Right cardiac atrium (tissue), 5 donors: ENCODE results near the gene NTPCR. TPM values are rescaled to one million over a fixed set of nuclear protein-coding genes. Genes with fewer than 3 reads are reported as not detected.
"Not testable (repeated sequence)": the region's sequence is repeated elsewhere in the genome, so short reads cannot be mapped to it uniquely, and the experiment has no call there.

ENCODE experiments used
- ATAC-seq, 2 donors: fragments of 200-7000 bp; cut with Tn5 transposase; one replicate each; pipeline versions ENCODE4 v1.8.0 to v1.9.1; 2020; ENCODE audit warnings: moderate library complexity in 2 of 2, mild to moderate bottlenecking in 1 of 2
- DNase-seq, 3 donors: peaks; one replicate each; pipeline ENCODE4 v3.0.0-alpha.2; 2020
- H3K27ac ChIP-seq: one replicate; pipeline ENCODE4 v1.5.1; 2013; ENCODE audit warnings: mild to moderate bottlenecking, low read length, control low read depth, moderate library complexity
- H3K27me3 ChIP-seq: one replicate; pipeline ENCODE4 v1.6.1; 2013; ENCODE audit not compliant: control insufficient read depth, insufficient read depth
- H3K4me1 ChIP-seq: one replicate; pipeline ENCODE4 v1.6.1; 2013; ENCODE audit warnings: low read length; ENCODE audit not compliant: control insufficient read depth, insufficient read depth
- H3K4me3 ChIP-seq: one replicate; pipeline ENCODE4 v1.5.1; 2013; ENCODE audit warnings: low read length, control low read depth
- H3K9me3 ChIP-seq: one replicate; pipeline ENCODE4 v1.6.1; 2013; ENCODE audit warnings: low read length; ENCODE audit not compliant: control insufficient read depth
- whole genome bisulfite sequencing: extraction: QIAGEN DNeasy Blood & Tissue Kit; methylation state at CpG from one replicate; pipeline ENCODE4 v1.1.7; 2013; 5-methylcytosine and 5-hydroxymethylcytosine counted together
- intact Hi-C, 4 donors: fragments of 100-400 bp; cut with DNase I; formaldehyde crosslinking; loops; one replicate each; pipeline versions ENCODE4 v1.11.0 to v1.14.0; 2022 to 2023
- polyA plus RNA-seq: library from polyadenylated mRNA; stranded (reverse); fragments of 200-250 nt; gene quantifications from one replicate; pipeline ENCODE4 v1.2.3, GENCODE V29; 2013
- total RNA-seq, 4 donors: library from RNA; stranded (reverse); fragmentation: NEBNext Ultra II Directional; extraction: Animal tissue kit (Norgen Biotek cat#: 25700); gene quantifications; one replicate each; pipeline ENCODE4 v1.2.1, GENCODE V29; 2021
- donor health status: healthy with polysubstance abuse.
- donor health status: DM: no; HTN: yes; CAD: no.
- donor health status: DM: no; HTN: no; CAD: no.
- donor health status: DM: no; HTN: yes; CAD: no; lungs with severe emphysema.
- donor health status: DM: yes; HTN: yes; CAD: no.

NTPCR gene
- total and polyA plus RNA-seq, 5 donors = 55.7 to 114 (median 57.6) TPM

DNA sequence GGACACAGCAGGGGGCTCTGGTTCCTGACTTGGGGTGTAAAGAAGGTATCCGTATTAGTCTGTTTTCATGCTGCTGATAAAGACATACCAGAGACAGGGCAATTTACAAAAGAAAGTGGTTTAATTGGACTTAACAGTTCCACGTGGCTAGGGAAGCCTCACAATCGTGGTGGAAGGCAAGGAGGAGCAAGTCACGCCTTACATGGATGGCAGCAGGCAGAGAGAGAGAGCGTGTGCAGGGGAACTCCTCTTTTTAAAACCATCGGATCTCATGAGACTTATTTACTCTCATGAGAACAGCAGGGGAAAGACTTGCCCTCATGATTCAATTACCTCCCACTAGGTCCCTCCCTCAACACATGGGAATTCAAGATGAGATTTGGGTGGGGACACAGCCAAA lies 23.2 kb upstream of the NTPCR start:
- H3K27ac ChIP-seq, ATAC-seq, H3K27me3 ChIP-seq, DNase-seq, H3K4me3 ChIP-seq, H3K4me1 ChIP-seq, H3K9me3 ChIP-seq, intact Hi-C loops: not testable (repeated sequence)
- WGBS = 89% methylated on average over 6 of the region's 6 CpGs

DNA sequence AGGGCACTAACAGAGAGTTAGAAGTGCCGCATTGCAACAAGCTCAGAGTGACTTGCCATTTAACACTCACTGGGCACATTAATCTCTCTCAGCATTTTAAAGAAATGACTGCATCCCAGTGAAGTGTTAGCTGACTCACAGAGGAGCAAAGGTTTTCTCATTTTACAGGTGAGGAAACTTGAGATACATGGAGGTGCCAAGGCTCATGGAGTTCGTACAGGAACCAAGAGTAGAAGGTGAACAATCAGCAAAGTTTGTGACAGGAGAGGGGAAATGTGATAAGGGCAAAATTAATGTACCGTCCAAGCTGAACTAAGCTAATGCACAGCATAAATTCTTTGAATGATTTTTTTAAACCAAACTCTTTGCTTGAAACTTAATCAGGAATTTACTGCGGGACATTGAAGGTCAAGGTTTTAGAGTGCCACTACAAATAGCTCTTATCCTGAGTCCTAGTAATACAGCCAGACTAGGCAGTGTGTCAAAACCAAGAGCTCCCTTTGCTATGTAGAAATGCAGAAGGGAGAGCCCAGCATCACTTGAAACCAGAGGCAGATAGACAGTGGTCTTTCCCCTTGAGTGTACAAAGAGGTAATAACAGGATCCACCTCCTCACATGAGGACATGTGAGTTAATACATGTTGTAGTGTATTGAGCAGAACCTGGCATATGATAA lies 22.4 kb upstream of the NTPCR start:
- H3K27ac ChIP-seq = no peak overlapping the region
- no peak for ATAC-seq

DNA sequence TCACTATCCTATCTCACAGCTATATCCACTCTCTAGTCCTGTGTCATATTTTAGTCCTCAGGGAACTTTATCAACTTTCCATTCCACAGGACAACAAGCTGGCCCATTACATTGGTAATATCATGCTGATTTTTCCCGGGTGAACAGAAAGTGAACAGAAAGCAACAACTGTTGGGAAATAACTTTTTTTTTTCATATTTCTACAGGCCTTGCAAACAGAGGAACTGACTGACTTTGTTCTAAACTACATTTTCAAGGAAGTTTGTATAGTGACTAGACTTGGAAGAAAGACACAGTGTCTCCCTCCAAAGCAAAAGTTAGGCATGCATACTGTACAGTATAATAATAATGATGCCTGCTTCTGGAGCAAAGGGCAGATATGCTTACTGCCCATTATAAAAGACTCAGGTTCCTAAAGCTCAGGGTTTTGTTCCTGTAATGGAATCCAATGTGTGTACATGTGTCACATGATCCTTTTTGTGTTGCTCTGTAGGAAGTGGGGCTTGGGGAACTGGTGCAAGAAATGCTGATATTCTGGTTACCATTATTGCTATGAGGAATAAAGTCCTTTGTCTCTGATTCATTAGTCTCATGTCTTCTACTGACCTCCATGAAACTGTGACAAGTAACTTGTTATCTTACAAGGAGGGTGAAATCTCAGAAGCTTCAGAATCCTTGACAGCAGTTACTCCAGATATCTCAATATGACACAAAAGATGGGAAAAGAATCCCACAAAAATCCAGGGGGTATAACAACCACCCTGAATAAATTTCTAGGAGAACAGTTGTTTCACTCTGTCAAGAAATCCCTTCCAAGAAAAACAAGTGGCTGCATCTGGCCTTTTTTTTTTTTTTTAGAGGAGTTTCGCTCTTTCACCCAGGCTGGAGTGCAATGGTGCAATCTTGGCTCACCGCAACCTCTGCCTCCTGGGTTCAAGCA lies 17.7 kb upstream of the NTPCR start:
- Histone ChIP-seq H3K4me1 (peaks cover 3% of the 10 kb centered on the region), H3K27me3 (no peaks in the 10 kb centered on the region), H3K4me3 (no peak overlapping the region), H3K27ac (no peak overlapping the region), H3K9me3 (no peaks in the 10 kb centered on the region)
- 79% methylated on average over 3 of the region's 3 CpGs for WGBS
- DNase-seq (no peak), ATAC-seq (no peak)
- intact Hi-C loops = no loop called here

More for the DNA sequence above, 22.4 kb upstream of the NTPCR start:
- intact Hi-C loops = no loop called here
- Histone ChIP-seq H3K9me3 (no peaks in the 10 kb centered on the region), H3K4me3 (no peak overlapping the region), H3K4me1 (peaks cover 4% of the 10 kb centered on the region), H3K27me3 (no peaks in the 10 kb centered on the region)
- no peak for DNase-seq
- 50% methylated on average over 4 of the region's 4 CpGs for WGBS

DNA sequence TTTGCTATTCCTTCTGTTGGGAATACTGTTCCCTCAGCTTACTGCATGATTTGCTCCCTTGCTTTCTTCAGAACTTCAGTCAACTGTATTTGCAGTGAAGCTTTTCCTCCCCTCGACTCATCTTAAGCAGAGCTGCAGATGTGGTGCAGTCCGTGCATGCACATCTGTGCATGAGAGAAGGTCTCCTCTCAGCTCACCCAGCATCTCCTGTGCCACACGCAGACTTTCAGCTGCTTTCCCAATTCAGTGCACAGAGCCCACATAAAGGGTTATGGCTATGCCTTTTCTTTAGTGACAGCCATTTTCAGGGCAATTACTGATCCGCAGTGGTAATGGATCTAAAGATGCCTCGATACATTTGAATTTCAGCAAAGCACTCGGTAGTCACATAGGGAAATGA lies 13.5 kb upstream of the NTPCR start:
- Histone ChIP-seq H3K27me3 (no peaks in the 10 kb centered on the region), H3K9me3 (no peaks in the 10 kb centered on the region), H3K4me1 (no peaks in the 10 kb centered on the region), H3K27ac (no peak overlapping the region), H3K4me3 (no peak overlapping the region)
- DNase-seq (no peak), ATAC-seq (no peak)
- 93% methylated on average over 6 of the region's 6 CpGs for WGBS
- intact Hi-C loops = no loop called here

DNA sequence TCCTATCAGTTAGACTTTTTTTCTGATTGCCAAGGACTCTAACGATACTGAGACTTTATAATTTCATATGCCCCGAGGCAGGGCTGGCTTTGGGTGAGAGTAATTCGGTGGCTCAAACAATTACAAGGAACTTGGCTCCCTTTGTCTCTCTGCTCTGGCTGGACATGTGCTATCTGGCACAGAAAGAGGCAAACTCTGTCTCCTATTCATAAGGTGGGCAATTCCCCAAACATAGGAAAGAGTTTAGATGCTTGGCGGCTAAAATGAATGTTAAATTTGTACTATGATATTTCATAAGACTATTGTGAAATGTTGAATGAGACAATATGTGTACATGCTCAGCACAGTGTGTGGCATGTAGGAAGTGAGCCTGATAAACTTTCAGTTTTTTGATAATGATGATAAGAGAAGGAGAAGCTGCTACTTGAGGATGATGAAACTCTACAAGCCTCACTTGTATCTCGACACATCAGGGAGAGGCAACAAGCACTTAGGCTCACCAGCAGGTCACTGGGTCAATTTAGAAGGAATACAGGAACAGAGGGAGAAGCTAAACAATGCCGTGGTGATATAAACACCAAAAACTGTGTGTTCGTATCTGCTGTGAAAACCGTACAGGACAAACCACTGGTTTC lies 12.6 kb upstream of the NTPCR start:
- WGBS = 50% methylated on average over 8 of the region's 8 CpGs

DNA sequence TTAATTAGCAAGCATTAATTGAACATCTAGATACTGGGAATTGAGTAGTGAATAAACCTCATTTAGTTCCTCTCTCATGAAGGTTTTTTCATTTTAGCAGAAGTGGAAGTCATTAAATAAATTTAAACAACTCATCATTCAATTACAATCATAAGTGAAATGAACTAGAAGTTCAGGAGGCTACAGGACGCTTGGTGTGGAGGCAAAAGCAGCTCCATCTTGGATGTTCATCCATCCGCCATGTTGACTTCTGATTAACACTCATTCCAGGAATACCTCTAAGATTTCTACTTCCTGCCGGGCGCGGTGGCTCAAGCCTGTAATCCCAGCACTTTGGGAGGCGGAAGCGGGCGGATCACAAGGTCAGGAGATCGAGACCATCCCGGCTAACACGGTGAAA lies 11.5 kb upstream of the NTPCR start:
- H3K4me1 ChIP-seq = no peaks in the 10 kb centered on the region
- H3K4me3 ChIP-seq = no peak overlapping the region
- intact Hi-C loops = no loop called here
- DNase-seq (no peak), ATAC-seq (no peak)
- 95% methylated on average over 11 of the region's 11 CpGs for WGBS
- H3K27ac ChIP-seq = no peak overlapping the region
- no peaks in the 10 kb centered on the region for H3K9me3 ChIP-seq
- no peaks in the 10 kb centered on the region for H3K27me3 ChIP-seq

More for the DNA sequence above, 12.6 kb upstream of the NTPCR start:
- Histone ChIP-seq H3K4me3 (no peak overlapping the region), H3K27me3 (no peaks in the 10 kb centered on the region), H3K4me1 (no peaks in the 10 kb centered on the region), H3K9me3 (no peaks in the 10 kb centered on the region), H3K27ac (no peak overlapping the region)
- ATAC-seq (no peak), DNase-seq (no peak)
- intact Hi-C loops = no loop called here

DNA sequence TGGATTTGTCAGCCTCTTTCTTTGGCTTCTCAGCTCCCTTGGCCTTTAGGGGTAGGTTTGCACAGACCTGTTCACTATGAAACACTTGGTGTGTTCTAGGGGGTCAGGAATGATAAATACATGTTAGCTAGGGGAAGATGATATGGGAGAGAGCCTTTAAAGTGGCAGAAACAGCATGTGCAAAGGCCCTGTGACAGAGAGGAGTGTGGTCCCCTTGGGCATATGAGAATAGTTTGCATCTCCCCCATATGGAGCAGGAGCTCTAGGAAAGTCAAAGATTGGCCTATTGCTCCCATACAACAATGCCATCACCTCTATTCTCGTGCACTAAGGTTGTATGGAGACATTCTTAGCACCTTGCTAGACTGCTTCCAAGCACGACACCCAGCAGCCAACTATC lies 10.7 kb upstream of the NTPCR start:
- DNase-seq (no peak), ATAC-seq (no peak)
- no peak overlapping the region for H3K27ac ChIP-seq
- H3K4me1 ChIP-seq = no peaks in the 10 kb centered on the region
- WGBS = 96% methylated on average over 2 of the region's 2 CpGs
- H3K4me3 ChIP-seq = no peak overlapping the region
- no peaks in the 10 kb centered on the region for H3K9me3 ChIP-seq
- intact Hi-C loops = loop anchor here in 2 of 4 donors (10.0 kb wide), 1 partner anchor 305 kb away; the partner anchor contains the start of gene SIPA1L2 (in 2 of the 2)
- H3K27me3 ChIP-seq = no peaks in the 10 kb centered on the region

DNA sequence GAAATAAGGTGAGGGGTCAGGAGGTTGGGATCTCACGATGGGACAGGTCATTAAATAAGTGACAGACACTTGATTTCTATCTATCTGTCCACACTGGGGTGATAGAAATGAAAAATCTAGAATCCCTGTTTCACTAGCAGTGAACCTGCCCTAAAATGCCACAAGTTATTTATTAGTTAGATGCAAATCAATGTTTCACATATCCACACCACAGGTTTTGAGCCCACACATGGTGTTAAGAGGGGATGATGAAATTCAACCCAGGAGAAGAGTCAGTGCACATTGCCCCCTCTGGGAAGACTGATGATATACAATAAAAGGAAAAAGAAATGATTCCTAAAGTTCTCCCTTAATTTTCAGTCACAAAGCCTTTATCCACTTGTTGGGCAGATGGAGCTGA lies 10.1 kb upstream of the NTPCR start:
- ATAC-seq = no peak
- intact Hi-C loops = loop anchor here in 2 of 4 donors (10.0 kb wide), 1 partner anchor 305 kb away; the partner anchor contains the start of gene SIPA1L2 (in 2 of the 2)
- Histone ChIP-seq H3K27ac (no peak overlapping the region), H3K4me1 (no peaks in the 10 kb centered on the region), H3K27me3 (no peaks in the 10 kb centered on the region), H3K9me3 (no peaks in the 10 kb centered on the region), H3K4me3 (no peak overlapping the region)
- WGBS = 66% methylated on average over 1 of the region's 1 CpG
- DNase-seq = no peak

DNA sequence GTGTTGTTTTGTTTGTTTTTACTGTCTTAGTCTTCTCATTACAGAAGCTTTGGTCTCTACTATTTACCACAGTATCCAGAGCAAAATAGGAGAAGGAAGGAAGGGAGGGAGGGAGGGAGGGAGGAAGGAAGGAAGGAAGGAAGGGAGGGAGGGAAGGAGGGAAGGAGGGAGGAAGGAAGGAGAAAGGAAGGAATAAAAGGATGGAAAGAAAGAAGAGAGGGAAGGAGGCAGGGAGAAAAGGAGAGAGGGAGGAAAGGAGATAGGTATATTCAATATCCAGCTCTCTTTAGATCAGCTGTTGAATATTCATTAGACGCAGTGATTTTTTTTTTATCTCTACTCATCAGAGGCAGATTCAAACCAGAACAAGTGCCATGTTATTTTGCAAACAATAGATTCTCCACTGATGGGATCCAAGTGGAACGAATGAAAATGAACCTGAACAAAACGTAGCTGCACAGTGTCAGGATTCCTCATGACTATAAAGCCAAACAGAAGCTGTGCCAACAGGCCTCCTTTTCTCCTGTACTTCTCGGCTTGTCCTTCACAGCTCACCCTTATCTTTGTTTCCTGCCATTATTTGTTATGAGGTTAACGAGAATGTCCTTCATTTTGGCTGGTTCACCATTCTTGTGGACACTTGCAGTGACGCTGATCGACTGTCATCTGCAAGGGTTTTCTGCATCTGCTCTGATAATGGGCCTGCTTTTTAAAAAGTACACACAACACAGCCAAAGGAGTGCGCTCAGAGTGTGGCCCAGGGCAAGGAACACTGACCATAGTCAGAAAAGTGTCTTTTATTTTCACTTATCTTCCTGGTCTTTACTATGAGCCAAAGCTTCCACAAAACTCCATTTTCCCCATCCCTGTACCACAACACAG lies 7.8 kb upstream of the NTPCR start:
- WGBS = 51% methylated on average over 8 of the region's 8 CpGs
- ATAC-seq (no peak), DNase-seq (no peak)
- H3K4me1 ChIP-seq = no peaks in the 10 kb centered on the region
- H3K27ac ChIP-seq = no peak overlapping the region
- no peaks in the 10 kb centered on the region for H3K9me3 ChIP-seq
- intact Hi-C loops = loop anchor here in 2 of 4 donors (10.0 kb wide), 1 partner anchor 308 kb away; the partner anchor contains the start of gene SIPA1L2 (in 2 of the 2)
- H3K4me3 ChIP-seq = no peak overlapping the region
- H3K27me3 ChIP-seq = no peaks in the 10 kb centered on the region

DNA sequence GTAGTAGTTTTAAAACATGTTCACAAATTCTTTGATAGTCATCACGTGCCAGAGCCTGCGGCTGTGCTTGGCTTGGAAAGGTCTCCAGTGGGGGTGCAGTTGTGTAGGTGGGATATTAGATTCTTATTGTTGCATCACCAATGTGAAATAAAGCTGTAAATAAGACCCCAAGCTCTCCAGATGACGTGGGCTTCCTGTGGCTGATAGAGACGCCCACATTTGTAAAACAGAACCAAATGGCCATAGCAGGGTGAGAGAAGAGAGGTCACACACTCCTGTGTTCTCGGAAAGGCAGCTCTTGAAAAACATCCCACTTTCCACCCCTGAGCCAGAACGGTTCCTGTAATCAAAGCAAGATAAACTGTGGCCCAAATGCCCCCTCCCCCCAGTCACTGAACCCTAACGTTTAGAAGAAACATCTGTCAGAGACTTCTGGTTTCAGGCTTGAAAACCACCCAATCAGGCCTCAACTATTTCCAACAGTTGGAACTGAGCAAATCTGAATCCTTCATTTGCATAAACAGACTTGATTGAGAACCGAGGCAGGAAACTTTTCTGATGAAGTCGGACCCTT lies 6.6 kb upstream of the NTPCR start:
- Histone ChIP-seq H3K9me3 (no peaks in the 10 kb centered on the region), H3K27ac (no peak overlapping the region), H3K27me3 (no peaks in the 10 kb centered on the region), H3K4me3 (no peak overlapping the region), H3K4me1 (no peaks in the 10 kb centered on the region)
- no peak for DNase-seq
- intact Hi-C loops = loop anchor here in 2 of 4 donors (10.0 kb wide), 1 partner anchor 309 kb away; the partner anchor contains the start of gene SIPA1L2 (in 2 of the 2)
- 37% methylated on average over 9 of the region's 9 CpGs for WGBS
- no peak for ATAC-seq
